Stimulated activated CD4-positive, alpha-beta T cell treated with anti-CD3 and anti-CD28 coated beads, TNF-alpha, amount 100 ng/mL, for 24 hours (primary cell): ENCODE results near the gene PHKA2.

Experiments
- DNase-seq, 3 experiments: peaks; one replicate each; pipeline ENCODE4 v3.0.0-alpha.2; 2020; ENCODE audit warnings: low read depth in 3 of 3

The PHKA2 gene

DNA sequence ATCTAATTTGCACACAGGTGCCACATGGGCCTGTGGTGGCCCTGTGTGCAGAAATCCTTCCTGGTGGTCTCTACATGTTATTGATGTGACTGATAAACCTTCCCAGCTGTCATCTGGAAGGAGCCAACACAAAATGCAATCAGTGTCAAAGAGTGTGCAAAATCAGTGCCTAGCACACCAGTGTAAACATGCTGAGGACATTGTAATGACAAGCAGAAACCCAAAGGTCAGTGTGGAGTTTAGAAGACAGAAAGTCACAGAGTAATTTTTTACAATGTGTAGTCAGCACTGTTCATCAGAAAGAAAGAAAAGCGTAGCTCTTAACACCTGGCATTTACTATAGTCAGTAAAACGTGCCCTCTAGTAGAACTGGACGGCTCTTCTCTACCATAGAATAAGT, 50.3 kb downstream of the PHKA2 start:
- DNase-seq = no peak

DNA sequence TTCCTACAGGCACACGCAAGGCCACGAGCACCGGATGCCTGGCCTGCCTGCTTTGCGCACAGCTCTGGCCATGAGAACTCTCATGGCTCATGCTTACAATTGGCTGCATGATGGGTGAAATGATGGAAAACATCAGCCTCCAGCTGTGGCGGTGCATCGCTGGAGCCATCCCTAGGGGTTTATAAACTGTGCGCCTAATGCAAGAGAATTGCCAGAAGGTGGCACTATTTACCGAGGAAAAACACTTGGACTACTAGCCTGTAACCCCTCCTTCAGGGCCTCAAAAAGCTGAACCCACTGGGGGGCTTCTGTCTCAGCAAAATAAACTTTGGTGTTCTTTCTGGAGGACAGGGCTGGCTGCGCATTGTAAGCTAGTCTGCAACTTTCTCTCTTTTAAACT, 51.9 kb downstream of the PHKA2 start:
- no peak for DNase-seq

DNA sequence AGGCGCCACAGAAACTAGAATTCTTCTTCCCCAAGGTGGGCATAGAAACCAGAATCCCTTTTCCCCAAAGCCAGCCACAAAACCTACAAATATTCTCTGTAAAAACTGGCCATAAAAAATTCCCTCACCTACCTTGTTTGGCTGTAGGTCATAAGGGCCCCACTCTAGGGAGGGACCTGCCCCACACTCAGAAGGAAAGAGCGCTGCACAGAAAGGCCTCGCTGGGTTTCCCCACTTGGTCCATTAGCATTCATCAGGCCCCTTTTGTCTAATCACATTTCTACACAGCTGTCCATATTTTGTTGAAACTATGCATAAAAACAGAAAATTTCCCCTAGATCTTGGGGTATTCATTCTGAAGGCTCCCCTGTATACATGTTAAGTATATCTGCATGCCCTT, 54.1 kb downstream of the PHKA2 start:
- no peak for DNase-seq

DNA sequence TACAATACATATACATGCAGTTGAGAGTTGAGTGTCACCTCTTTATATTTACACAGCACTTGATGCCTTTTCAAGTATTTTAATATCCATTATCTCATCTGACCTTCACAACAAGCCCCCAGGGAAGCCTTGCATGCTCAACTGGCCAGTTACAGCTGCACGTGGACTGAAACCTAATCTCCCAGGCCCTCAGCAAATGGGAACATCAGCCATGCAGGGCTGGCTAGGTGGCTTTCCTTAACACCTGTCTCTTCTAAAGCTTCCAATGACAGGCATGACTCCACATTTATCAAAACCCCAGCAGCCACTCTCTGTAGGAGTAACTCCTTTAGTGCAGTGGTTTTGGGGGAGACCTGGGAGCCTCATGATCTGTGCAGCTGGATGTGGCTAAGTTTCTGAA, 56.4 kb downstream of the PHKA2 start:
- DNase-seq = no peak

DNA sequence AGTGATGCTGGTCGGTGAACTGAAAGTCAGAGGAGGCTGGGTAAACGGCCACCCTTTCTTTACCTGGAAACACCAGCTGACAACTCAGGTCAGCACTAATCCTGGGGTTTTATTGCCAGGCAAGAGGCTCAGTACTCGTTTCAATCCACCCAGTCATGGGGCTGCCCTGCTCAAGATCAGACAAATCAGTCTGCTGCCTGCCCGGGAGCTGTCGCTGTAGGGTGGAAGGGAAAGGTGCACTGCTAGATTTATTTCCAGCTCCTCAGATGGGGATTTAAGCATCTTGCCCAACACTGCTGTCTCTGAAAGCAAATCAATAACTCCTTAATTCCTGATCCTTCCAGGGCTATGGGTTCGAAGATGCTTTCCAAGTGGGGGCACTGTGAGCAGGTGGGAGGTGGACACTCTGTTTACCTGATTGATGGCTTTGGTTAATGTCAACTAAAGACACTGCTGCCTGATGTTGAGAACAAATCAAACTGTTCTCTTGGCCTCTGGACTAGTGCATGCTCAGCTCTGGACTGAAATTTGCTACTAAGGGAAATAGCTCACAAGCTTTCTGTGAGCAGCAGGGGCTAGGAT, 59.3 kb downstream of the PHKA2 start:
- no peak for DNase-seq

DNA sequence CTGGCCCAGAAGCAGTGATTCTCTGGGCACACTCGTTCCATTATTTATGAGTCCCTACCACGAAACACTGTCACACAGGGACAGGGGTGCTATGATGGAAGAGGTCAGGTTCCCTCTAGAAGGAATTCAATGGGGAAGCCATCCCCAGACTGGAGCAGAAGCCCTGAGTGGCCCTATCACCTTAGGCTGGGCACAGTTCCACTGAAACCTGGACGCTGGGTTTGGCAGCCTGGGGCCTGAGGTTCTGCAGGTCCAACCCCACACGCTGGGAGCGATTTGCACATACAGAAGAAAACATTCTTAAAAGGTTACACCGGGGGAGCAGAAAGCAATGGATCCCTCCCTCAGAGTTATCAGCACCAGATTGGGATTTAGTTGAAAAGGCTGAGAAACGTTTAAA, 63.3 kb downstream of the PHKA2 start:
- DNase-seq = no peak

DNA sequence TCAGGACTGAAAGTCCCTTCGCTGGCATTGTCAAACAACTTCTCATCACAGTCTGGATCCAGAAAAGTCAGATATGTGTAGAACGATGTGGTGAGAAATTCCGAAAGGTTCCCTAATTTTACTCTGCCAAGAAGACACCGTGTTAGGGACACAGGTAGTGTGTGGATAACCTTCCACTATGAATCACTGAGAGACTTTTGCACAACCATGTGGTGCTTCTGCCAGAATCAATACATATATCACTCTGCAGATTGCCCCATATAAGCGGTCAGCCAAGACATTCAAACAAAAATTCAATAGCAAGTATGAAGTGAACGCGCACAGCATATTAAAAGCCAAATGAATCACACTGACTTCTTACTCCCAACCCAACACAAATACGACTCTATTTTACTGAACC, 63.8 kb downstream of the PHKA2 start:
- no peak for DNase-seq

DNA sequence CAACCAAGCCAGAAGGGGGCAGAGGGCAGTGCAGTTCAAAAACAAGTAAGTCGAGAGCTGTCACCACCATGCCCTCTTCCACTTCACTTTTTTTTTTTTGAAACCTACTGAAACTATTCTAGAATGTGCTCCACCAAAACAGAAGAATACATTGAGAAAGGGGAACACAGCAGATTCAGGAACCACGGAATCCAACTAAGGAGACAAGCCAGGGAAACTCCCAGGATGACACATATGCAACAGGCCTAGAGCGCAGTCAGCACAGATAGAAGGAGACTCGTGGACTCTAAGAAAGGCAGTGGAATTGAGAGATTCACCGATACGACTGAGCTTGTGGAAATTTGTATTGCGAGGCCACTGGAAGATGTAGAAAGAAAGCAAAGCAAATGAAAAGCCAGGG, 66.1 kb downstream of the PHKA2 start:
- DNase-seq = no peak

DNA sequence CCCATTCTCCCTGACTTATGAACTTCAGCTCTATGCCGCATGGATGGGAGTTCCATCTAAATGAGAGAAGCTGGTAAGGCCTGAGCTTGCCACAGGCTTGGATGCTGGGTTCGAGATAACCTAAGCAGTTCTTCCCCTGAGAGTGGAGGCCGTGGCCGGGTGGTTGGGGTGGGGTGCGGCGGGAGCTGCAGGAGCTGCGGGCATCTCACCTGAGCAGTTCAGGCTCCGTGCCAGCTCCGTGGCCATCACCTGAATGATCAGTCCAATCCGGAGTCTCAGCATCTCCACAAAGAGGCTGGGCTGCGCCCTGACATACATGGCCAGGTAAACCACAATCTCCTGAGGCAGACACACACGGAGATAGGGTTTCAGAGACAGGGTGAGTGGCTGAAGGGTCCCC, 77.6 kb downstream of the PHKA2 start:
- no peak for DNase-seq

DNA sequence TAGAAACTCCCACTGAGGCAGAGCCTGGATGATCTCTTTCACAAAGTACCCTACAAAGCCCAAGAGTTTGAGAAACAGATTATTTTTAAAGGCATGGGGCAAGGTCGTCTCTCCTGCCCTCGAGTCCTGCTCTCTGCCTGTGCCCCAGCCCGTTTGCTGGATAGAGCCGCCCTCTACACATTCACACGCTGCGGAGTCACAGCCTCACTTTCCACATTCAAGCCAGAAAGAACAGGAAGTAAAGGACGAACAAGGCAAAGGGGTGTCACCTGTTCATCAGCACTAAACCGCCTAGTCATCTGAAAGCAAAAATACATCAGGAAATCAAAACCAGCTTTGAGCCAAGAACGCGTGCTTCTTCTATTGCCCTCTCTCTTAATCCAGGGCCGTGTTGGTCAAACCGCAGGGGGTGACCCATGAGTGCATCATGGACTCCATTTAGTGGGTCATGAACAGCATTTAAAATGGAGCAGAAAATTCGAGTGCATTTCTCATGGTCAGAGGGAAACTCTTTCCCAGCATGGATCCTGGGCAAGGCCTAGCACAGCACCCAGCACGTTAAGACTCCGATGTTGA, 83.4 kb downstream of the PHKA2 start:
- no peak for DNase-seq

DNA sequence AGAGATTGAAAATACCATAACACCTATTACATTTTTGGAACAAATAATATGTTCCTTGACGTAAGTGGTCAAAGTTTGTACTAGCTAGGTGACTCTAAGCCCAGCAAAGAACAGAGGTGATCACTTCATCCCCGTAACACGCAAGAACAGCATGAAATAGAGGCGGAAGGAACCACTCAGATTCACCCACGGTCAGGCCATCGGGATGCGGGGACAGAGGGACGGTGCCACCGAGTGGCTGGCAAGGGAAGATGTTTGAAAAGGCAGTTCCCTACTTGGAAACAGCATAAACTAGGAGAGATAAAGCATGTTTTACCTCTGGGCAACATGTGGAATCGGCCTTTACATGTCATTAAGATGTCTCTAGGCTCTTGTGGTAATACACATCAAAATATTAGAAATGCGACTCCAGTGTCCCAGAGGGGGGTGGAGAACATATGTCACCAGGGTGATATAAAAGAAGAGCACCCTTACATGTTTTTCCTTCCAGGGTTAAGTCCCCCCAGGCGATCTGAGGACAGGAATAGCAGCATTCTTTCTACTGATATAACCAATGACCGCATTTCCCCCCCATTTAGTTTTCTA, 84.0 kb downstream of the PHKA2 start:
- DNase-seq = no peak

DNA sequence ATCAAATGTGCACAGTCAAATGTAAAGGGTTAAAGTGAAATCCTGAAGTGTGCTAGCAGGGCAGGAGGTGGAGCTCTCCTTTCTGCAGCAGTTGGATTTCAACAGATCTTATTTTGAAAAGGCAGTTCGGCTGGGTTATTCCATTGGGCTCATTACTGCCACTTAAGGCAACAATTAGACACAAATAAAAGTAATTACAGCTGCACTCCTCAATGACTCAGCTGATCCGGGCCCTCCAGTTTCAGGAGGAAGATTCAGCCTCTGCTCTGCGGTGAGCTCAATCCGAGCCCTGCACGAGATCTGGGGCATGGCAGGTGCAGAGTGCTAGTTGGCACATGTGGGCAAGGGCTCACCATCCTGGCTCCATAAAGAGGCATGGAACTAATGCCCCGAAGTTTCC, 85.4 kb downstream of the PHKA2 start:
- no peak for DNase-seq

DNA sequence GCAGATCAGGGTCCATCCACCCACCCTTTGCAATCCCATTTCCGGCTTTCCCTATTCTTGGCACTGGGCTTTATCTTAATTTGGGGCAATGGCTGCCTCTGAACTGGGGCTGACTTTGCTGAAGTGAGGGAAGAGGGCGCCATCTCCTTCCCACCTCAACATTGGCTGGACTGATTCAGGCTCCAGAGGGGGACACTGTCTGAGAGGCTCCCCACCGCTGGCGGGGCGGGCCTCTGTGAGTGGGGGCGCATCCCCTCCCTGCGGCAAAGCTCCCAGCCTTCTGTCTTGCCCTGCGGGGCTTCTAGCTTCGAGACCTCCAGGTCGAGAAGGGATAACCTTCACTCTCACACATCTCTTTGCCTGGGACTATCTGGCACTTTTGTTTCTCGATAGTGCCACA, 85.8 kb downstream of the PHKA2 start:
- no peak for DNase-seq

DNA sequence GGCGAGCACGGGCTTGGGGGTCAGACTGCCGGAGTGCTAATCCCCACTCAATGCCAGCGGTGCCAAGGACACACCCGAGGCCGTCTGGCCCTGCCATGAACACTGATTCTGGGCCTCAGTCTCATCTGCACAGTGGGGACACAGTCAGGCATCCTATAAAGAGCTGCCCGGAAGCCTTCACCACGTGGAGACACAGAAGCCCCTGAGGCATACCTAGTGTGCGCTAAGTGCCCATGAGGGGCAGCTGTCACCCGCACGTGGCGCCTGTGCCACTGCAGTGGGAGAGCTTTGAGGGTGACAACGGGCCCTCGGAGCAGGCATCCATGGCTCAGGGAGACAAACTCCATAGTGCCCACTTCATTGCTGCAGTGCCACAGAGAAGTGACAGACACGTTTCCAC, 86.3 kb downstream of the PHKA2 start:
- no peak for DNase-seq

DNA sequence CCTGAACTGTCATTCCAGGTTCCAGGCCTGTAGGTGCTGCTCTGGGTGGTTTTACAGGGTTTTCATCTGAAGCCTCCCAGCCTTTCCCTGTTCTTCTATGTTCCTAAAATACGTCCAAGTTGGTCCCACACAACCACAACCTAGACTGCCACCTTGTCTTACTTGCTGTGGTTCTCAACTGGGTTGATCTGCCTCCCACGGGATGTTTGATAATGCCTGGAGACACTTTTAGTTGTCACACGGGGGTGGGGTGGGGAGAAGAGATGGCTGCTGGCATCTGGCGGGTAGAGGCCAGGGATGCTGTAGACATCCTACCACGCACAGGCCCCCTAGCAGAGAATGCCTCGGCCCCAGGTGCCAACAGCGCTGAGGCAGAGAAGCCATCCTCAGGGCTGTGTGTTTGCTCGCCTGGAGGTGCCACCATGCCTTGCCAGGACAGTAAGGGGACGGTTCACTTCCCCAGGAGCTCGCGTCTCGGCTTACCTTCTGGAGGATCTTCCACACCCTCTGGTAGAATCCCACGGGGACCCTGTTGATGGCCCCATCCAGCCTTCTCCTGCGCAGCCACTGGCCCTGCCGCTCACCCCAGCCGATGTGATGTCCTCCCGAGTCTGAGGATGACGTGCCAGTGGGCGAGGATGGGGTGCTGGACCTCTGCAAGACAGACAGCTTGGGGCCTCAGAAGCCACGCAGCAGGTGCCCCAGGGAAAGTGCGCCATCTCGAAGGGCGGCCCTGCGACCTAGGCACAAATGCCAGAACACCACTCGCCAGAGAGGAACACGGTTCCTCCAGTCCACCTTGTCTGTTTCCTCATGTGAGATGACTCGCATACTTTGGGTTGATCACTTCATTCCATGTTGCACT, 87.0 kb downstream of the PHKA2 start:
- no peak for DNase-seq

DNA sequence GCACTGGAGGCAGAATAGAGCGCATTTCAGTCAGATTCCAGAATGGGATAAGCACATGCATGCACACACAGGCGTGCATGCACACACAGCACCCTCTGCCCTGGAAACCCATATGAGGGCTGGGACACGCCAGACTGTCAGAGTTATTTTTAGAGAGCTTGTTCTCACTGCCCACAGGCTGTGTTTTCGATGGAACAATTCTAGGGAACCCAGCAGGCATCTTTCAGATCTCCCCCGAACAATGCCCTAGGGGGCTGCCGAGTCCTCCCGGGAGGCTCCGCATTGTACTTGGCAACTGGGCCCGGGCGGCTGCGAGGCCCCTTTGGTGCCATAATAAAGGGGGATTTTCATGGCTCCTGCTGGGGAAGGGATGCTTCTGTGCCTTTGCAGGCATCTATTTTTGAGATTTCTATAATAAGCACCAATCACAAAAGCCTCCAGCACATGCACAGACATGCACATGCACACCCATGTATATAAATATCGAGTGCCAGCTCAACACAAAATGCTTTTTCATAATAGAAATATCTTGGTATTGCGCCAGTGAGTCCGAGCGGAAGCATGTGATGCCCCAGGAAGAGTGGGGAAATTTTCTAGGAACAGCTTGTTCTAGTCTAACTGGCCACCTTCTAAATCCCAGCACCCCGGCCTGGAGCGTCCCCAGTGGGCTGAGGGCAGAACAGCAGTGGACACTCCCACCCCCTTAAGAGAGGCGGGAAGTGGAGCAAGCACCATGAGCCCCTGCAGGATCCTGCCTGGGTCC, 88.5 kb downstream of the PHKA2 start:
- DNase-seq = no peak

DNA sequence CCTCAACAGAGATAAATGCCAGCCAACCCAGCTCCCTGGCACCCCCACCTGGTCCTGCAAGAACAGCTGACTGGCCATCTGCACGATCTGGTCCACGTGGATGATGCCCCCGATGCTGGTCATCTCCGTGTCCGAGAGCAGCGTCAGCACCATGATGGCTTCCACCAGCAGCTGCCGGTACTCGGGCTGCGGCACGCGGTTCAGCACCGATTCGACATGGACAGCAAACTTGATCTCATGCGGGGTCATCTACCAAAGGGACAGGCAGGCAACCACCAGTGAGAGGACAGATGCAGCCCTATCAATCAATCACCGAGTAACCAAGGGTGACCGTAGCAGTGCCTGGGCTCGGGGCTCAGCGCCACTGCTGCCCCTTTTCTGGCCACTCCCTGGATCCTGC, 89.8 kb downstream of the PHKA2 start:
- no peak for DNase-seq

DNA sequence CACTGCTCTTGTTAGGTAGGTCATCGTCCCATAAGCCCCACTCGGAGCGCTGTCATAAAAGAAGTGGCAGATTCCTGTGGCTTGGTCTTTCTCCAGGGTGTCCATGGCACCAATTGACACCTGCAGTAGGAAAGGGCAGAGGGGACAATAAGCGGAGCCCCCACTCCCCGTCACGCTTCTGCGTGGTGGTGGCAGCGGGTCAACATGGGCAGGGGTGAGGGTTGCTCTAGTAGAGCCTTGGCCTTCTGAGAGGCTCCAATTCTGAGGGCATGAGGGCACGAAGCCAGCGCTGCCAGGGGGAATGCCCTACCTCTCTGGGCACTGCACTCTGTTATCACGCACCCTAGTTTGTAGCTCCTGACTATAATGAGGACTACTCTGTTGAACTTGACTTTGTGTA, 90.4 kb downstream of the PHKA2 start:
- no peak for DNase-seq

DNA sequence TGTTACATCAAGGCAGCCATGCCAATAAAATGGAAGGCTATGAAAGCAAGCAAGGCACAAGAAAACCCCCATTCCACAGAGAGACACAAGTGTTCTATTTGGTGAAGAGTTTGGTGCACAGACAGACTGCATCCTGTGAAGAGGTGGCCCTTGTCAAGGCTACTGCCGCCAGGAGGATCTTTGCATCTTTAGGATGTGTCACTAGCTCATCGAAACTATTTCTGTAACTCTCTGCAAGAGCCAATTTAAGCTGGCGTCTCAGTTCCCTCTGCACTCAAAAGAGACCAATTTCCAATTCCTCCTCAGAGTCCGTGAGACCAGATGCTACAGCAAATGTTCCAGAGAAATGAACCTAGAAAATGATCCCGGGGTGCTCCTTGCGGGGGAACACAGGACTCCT, 91.0 kb downstream of the PHKA2 start:
- no peak for DNase-seq

DNA sequence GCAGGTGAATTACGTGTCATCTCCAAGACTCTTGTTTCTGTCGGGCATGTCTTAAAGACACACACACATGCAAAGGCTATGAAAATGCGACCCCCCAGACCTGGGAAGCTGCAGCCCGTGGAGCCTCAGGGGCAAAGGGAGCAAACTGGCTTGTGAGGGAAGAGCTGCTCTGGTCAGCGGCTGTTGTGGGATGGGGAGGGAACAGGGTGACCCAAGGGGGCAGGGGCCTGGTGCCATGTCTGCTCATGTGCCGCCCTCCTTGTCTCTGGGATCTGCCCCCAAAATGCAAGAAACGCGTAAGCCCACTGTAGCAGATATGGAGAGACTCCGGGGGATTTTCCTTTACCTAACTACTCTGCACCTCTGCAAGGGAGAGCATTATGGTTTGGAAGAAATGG, 92.4 kb downstream of the PHKA2 start:
- no peak for DNase-seq

DNA sequence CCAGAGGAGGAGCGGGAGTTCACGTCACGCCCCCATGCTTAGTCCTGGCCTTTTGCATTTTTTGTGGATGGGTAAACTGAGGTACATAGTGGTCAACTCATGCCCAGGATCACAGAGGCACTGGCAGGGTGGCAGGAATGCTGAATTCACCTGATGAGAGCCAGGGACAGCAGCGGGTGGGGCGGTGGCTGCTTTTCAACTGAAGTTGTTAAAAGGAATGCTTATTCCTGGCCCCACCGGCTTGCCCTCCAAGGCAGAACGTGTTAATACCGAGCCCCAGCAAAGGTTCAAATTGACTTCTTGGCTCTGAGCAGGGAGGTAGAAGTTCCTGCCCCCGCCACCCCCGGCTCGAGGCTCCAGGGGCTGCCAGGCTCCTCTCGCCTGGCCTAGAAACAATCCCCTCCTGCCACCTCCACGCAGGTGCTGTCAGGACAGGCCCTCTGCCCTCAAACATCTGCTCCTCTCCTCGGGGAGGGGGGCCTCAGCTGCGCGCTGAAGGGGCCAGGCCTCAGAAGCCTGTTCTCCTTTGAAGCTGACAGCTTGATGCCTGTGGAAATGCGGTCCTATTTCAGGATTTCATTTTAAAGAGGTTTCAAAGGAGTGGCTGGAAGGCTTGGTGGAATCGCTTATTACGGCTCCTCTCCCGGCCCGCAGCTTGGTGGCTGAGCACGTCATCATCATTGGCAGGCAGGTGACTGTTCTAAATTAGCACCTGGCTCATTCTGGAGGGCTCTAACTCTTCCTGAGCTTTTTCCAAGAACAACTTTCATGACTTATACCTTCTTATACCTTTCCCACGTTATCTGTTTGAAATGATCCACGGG, 93.0 kb downstream of the PHKA2 start:
- DNase-seq = no peak

DNA sequence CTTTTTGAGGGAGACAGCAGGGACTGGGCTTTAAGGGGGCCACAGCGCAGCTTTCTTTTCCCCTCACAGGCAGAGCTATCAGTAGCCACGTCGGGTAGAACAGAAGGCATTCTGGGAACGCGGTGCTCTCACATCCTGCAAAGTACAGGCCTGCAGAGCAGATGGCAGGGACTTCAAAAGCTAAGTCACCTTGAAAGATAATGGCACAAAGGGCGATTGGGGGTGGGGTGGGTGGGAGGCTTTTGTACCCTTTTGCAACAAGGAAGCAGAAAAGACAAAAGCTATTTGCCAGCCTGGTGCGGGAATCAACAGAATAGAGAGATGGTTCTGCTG, 93.9 kb downstream of the PHKA2 start:
- DNase-seq = no peak
